HG02840 (cell line): ENCODE results near the gene ABCC12.

ENCODE experiments used
- ATAC-seq: cut with Tn5 transposase; IDR thresholded peaks from one replicate; pipeline ENCODE4 v1.9.1; 2021; ENCODE audit warnings: mild to moderate bottlenecking, moderate library complexity, moderate number of reproducible peaks; ENCODE audit not compliant: unreplicated experiment, low FRiP score

ABCC12 gene

DNA sequence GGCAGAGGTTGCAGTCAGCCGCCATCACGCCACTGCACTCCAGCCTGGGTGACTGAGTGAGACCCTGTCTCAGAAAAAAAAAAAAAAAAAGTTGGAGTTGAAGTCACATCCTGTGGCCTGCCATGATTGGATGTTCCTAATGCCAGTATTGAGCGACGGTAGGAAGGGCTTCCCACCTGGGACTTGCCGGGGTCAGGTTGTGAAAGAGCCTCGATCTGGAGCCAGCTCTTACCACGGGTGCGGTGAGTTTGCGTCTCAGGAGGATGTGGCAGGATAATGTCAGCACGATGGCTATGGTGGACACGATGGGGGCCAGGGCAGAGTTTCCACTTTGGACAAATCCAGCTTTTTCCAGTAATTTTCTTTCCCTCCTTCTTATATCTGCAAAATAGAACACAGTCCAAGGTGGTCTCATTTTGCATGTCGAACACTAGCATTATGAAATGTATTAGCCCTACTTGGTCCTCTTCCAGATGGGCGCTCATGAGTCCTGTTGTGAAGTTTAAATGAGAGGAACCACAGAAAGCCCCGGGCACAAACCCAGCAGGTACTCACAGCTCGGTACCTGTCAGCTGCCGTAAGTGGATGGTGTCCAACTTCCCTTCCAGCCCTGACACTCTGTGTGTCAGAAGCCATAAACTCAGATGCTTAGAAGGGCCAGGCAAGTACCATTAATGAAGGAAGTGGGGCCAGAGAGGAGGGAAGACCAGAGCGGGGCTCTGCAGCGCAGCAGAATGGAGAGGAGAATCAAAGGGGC, 22.2 kb downstream of the ABCC12 start:
- ATAC-seq = no peak

DNA sequence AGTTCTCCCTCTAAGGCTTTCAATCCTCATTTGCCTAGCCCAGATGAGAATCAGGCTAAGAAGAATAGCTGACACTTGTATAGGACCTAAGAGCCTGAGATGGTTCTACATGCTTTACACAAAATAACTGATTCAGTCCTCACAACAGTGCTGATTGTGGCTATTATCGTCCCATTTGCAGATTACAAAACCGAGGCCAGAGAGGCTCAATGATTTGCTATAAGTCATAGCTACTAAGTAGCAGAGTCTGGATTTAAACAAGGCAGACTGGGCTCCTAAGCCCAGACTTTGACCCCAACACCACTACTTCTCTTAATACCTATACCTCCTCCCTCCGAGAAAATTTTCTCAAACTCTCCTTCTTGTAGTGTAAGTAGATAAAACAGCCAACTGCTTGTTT, 23.1 kb downstream of the ABCC12 start:
- ATAC-seq = no peak

DNA sequence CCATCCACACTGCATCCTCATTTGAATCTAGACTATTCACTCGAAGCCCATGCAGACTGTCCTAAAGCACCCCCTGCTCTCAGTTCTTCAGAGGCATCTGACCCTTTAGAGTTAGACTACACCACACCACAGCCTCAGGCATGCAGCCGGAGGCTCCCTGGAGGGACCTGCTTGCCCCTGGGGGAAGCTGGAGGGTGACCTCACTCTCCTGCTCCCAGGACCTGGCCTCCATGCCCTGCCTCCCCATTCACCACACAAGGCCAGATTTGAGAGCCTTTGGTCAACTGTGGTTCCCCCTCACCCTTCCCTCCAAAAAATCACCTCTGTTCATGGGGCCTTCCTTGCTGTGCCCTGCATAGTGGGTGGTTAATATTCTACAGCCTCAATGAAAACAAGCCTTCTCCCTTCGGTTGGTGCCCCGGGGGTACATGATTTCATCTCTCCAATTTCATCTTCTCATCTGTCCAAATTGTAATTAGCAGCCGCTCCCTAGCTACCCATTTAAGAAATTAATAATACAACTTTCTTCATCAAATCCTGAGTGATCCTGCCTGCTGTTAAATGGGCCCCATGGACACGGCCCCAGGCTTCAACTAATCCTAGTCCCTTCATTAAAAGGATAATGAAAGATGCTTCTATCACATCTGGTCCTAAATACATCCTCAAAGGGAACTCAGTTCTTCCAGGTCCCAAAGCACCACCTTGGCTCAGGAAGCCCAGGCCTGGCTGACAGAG, 24.4 kb downstream of the ABCC12 start:
- ATAC-seq = no peak

DNA sequence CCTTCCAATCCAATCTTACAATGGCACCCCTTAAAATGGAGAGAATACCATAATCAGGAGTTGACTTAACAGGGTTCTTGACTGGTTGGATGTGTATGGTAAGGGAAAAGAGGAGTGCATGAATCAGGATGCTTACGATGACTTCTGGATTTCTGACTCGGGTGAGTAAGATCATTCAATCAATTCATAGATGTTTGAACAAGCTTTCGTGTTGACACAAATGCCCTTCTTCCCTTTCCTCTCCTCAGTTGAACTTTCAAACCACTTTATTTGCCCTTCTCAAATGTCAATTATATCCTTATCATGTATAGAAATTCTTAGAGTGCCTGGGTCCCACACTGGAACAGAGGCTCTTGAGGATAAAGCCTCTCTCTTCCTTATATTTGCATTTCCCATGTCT, 25.9 kb downstream of the ABCC12 start:
- ATAC-seq = no peak

DNA sequence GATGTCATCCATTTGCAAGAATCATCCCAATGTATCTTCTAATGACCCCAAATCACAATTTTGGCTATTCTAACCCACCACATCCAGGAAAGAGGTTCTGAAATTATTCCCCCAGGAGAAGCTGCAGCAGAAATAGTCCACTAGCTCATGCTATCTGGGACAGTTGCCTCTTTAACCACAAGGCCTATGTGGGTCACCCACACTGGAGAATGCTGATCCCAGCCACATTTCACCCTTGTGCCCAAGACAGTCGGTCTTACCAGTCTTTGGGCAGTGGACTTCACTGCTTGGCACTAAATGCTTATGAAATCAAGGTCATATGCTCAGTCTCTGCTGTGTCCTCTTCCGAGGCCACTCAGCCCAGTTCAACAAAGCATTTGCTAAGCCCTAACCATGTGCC, 27.0 kb downstream of the ABCC12 start:
- ATAC-seq = no peak

DNA sequence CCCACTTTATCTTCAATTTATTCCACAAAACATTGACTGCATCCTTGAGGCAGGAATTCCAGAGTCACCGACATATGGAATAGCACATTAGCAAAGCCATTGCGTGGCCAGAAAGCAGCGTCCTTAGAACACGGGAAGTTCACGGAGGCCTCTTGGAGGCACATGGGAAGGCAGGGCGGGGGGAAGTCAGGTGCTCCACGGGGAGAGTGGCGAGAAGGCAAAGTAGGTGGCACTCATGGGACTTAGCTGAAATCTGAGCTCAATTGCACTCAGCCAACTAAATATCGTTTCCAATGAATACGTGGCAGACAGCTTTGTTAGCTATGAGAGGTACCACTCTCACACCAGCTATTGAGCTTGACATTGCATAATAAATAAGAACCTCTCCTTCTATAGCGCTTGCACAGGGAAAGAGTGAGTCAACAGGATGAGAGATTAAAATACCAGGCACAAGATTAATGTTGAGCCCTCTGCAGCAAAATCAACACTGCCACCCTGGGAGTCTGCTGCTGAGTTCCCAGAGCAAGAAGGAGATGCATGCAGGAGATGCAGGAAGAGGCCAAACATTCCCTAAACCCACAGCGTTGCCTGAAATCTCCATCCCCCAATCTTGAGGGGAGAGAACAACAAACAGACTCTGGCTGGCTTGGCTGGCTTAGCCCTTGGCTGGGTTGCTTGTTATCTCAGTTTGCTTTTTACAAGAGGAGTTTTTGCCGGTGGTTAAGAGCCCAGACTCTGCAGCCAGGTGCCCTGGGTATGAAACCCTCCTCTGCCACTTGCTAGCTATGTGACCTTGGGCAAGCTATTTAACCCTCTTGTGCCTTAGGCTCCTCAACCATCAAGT, 28.8 kb downstream of the ABCC12 start:
- no peak for ATAC-seq

DNA sequence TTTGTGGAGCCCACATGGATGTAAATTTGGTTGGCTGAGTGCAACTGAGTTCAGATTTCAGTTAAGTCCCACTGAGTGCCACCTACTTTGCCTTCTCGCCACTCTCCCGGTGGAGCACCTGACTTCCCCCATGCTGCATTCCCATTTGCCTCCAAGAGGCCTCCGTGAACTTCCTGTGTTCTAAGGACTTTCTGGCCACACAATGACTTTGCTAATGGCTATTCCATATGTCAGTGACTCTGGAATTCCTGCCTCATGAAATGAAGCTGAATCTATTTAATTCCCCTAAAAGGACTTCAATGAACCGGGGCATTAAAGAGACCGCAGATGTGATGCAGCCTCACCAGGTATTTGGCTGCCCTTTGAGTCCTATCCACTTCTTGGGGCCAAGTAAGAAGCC, 29.9 kb downstream of the ABCC12 start:
- ATAC-seq = no peak

DNA sequence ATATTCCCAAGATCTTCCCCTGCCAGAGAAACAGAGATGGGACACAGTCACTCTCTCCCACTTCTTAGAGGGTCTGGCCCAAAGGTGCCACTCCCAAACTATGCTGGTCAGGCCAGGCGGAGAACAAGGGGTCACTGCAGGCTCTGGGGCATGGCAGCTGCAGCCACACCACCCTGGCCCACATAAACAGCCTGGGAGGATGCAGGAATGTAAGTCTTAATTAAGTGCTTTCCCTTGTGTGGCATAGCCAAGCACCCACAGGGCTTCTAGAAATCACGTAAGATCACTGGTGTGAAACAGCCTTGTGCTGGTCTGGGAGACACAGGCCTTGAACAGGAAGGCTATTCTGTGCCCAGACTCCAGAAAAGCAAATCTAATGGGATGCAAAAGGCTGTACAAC, 31.5 kb downstream of the ABCC12 start:
- ATAC-seq = no peak

DNA sequence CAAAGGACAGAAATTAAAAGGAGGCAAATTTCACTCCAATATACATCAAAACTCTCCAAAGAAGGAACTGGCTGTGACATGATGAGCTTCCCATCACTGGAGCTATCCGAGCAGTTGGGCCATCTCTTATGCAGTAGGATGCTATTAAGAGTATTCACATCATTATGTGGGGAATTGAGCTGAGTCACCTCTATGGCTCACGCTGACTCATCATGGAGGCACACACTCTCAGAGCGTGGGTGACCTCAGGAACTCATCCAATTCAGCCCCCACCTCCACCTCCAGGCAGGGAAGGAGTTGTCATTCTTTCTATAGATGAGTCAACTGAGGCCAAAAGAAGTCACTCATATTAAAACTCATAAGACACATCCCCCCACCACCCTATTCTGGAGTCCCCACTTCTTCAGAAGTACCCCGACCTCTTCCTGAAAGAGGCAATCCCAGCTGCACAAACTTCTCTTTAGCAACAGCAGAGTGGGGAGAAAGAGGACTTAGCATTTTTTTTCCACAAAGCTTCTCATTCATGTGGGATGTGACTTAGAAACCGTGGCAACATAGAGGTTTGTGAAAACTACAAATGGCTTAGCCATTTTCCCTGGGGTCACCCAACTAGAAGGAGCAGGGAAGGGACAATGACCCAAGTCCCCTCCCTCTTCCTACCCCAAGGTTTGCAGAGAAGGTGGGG, 32.5 kb downstream of the ABCC12 start:
- no peak for ATAC-seq

DNA sequence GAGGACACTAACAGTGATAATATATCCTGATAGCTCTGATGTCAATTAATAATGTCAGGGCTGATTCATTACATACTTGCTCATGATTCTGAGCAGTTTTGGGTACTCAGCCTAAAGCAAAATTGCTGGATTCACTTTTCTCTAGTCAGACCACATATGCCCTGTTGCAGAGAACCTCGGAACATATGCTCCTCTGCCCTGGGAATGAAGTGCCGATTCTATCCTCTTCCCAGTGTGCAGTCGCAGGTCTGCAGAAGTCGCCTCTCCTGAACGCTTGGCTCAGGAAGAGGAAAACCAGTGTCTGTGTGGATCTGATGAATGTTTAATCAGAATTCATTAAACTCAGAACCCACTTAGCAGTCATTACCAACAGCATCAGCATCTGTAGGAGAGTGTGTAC, 34.5 kb downstream of the ABCC12 start:
- no peak for ATAC-seq

DNA sequence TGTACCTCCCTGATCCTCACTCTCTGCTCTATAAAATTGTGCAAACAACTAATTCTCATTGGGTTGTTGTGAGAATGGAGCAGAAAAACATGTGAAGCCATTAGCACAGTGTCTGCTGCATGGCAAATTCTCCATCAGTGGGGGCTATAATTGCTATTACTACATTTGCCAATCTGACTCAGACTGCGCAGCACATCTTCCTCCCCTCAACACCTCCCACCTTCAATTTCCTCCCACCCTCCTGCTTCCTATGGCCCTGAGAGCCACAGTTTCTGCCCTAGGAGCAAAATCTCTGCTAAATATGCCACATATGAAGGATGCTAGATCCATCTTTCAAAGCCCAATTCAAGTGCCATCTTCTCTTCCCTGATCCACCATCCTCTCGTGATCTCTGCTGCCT, 37.0 kb downstream of the ABCC12 start:
- no peak for ATAC-seq

DNA sequence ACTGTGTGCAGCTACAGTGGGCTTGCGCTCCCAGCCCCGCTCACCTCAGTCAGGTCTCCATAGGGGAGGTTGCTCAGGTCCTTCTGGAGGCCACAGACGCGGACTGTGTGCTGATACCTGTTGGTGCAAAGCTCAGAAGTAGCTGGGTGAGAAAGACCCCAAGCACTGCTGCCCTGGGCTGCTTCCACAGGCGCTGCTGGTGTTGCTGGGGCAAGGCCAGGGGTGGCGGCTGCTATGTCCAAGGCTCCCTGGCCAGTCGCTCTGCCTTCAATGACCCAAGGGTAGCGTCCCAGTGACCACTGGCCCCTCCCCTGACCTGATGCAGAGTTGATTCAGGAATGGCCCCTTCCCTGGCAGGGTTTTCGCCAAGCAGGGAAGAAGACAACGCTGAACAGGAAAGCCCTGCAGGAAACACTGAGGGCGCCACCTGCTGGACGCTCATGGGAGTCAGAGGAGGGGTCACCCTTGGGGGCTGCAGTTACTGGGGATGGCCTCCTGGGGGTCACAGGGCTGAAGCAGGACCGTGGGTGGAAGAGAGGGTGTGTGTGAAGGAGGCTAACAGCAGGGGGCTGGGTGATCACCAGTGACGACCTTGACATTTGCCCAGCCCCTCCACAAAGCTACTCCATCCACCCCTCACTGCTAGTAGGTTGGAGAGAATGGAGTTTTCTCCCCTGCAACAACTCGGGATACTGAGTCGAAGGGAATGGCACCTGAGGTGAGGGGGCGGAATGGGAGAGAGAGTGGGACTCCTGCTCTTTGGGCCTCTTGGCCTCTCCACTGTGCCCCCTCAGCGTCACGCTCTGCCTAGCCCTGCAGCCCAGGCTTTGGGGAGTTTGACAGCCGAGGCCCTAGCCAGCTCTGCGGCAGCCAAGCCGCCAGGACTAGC, 38.3 kb downstream of the ABCC12 start:
- no peak for ATAC-seq

DNA sequence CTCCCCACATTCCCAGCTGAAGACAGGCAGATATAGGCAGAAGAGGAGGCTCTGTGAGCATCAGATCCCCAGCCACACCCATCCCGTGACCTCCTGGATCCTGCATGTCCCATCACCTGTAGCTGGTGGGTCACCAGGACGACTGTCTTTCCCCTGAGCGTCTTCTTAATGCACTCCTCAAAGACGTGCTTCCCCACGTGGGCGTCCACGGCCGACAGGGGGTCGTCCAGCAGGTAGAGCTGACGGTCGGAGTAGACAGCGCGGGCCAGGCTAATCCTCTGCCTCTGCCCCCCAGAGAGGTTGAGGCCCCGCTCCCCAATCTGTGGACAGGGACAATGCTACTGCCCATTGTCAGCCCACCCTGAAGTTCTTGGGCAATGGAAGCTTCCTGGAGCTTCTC, 40.5 kb downstream of the ABCC12 start:
- ATAC-seq = no peak

DNA sequence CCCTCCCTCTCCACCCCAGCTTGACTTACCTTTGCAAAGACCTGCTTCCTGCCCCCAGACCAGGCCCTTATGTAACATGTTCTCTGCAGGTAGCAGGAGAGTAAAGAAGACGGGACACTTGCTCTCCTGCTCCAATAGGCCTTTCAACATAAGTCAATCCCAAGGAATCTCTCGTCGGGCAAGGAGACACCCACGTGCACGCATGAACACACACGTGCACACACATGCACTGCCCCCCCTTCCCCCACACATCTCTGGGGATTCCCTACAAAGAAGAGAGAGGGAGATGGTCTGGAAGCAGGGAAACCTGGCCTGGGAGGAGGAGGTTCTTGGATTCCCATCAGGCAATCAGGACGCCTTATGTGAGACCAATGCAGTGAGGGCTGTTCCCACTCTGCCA, 41.4 kb downstream of the ABCC12 start:
- no peak for ATAC-seq

DNA sequence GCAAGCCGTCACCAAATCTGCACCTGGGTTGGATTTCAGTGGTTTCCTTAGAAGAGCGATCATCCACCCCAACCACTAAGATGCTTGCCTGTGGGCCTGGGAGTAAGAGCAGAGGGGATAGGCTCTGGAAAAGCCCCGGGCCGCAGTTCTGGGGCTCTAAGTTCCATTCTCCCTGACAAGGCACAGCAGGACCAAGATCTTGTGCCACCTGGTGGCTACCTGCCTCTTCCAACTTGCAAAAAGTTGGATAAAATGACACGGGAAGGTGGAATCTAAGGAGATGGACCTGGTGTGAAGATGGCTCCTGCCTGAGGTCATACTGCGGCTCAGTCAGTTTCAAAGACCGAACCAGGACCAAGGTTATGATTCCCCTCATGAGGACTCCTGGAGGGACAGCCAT, 42.3 kb downstream of the ABCC12 start:
- ATAC-seq = no peak

DNA sequence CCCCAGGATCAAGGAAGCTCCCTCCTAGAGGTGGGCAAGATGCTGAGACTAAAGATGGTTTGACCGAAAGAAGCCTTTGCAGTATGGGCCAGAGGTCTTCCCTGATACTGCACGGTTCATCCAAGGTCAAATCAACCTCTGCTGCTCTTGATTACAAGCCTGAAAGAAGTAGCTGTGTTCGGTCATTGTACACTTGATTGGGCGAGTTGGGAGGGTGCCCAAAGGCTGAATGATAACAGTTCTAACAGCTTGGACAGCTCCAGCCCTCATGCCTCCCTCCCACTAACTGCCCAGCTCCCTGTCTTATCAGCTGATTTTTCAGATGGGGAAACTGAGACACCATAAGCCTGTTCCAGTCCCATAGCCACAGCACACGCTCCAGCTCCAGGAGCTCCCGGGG, 42.8 kb downstream of the ABCC12 start:
- no peak for ATAC-seq

DNA sequence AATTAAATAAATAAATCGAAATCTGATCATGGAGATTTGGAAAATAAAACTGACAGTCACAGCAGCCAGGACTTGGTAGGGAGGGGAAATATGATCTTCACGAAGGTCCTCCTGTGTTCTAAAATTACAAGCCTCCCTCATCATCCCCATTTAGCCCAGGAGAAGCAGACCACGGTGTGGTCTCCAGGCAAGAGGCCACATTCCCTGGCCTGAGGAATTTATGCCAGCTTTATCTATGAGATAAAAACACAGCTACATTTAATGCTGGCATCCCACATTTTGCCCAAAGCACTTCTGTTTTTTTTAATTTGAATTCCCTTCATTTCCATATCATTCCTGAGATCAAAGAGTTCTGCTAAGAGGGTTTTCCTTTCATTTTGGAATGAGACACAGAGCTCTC, 43.2 kb downstream of the ABCC12 start:
- no peak for ATAC-seq

DNA sequence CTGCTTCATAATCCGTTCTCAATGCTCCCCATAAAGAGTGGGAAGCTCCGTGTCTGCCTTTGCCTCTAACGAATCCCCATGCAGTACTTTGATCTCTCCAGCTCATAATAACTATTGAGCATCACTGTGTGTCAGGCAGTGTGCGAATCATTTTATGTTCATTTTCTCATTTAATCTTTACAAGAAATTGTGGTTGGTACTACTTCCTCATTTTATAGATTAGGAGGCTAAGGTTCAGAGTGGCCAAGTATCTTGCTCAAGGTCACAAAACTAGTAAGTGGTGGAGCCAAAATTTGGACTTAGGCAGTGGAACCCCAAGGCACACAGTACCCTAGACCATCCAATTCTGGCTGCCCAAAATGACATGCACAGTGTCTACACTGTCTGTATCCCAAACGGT, 44.8 kb downstream of the ABCC12 start:
- ATAC-seq = no peak

DNA sequence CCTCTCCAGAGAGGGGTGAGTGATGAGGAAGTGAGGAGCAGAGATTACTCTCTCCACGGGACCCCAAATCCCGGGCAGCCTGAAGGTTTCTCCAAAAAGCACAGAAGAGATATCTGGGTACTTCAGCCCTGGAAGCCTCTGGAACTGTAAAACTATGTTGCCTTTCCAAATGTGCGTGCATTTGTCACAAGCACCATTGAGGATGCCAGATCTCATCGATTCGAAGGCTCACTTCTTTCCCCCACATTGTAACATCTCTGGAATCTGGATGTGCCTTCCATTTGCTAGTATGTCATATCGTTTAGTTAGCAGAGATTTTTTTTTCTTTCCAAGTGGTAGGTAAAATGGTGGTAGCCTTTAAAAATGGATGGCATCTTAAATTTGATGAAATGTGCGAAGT, 45.8 kb downstream of the ABCC12 start:
- ATAC-seq = no peak

DNA sequence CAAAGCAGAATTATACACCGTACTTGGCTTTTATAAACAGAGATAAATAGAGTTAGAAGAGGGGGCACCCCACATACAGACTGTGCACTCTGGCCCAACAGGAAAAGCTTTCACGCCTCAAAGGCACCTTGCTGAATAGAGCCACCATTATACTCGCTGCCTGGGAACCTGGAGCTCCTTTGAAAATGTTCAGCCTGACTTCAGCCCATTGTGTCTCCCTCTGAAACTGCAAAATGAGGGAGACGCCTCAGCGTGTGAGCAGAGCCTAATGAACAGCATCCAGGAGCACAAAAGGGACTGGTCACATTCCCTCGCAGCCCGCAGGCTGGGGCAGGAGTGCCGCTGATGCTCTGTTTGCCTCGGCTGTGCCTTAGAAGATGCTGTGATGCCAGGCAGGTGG, 46.3 kb downstream of the ABCC12 start:
- ATAC-seq = no peak
